Stimulated activated CD8-positive, alpha-beta memory T cell treated with anti-CD3 and anti-CD28 coated beads, Interleukin-7, amount 100 ng/mL, for 48 hours (primary cell): Measurements from ENCODE around the gene CADM1.

Source experiments
- DNase-seq, 2 donors: peaks; one replicate each; pipeline ENCODE4 v3.0.0-alpha.2; 2020; ENCODE audit warnings: low read depth in 1 of 2; ENCODE audit errors: extremely low read depth in 1 of 2

The CADM1 gene

DNA sequence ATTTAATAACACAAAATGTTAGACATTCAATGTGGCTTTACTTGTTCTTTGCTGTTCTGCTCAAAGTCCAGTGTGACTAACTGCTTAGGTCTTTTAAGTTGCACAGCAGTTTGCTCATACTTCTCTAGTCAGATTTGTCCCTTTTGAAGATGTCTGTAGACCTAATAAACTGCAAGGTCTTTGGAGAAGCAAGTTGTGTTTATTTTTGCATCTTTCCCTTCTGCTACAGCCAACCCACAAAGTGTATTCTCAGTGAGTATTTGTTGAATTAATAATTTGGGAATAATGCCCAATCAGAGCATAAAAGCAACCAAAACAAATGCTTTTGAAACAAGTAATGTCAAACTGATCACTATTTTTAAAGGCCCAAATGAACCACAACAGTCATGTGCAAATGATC is 312.5 kb downstream of the CADM1 start:
- DNase-seq = no peak

DNA sequence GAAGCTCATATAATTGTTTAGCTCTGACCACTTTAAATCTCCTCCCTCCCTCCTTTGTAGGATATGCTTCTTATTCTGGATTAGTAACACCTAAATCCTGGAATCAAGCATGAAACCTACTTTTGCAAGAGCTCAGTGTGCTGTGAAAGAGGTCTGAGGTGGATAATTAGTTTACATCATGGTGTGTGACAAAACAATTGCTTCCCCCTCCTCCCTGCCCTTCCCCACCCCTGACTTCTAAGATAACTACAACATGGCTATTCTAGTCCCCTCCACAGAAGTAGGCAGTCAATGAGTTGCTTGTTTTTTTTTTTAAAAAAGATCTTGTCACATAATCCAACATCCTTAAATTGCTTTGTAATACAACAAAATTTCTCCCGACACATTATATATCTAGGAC is 314.0 kb downstream of the CADM1 start:
- DNase-seq = no peak

DNA sequence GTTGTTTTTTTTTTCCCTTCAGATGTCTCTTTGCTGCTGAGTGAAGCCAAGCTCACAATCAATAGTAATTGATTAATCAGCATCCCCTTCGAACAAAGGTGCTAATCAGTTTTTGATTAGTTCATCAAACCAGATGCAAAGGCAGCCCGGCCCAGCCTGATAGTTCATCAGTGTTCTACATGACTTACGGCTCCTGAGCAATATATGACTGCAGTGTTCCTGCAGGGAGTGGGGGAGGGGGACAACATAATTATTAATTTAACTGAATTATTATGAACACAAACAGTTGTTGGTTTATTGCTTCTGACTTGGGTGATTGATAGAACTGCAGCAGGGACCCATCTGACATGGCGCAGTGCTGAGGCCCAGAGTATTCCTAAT is 315.3 kb downstream of the CADM1 start:
- no peak for DNase-seq

DNA sequence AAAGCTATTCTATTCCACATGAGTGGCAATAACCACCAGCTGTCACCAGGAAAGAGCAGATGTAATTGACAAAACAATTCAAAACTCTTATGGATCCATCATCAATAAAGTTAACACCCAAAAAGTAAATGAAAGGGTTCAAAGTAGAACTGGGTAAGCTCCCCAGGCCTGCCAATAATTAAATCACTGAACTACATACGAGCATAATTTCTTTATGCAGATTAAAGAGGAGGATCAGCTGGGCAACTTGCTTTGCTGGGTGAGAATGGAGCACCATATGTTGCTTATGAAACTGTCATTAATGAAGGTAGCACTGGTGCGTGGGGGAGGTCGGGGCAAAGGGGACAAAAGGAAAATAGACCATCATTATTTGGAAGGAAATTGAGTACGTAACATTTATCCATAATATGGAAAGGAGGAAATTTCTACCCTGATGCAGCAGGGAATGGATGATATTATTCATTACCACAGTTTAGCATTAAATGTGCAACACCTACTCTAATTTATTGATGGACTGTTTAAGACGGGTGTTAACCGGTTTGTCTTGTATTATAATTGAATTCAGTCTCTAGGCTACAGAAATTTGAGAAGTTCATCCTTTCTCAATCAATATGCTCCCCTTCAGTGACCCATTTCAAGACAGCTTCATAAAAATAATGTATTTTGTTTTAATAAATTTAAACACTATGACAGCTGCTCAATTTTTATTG is 315.9 kb downstream of the CADM1 start:
- no peak for DNase-seq

DNA sequence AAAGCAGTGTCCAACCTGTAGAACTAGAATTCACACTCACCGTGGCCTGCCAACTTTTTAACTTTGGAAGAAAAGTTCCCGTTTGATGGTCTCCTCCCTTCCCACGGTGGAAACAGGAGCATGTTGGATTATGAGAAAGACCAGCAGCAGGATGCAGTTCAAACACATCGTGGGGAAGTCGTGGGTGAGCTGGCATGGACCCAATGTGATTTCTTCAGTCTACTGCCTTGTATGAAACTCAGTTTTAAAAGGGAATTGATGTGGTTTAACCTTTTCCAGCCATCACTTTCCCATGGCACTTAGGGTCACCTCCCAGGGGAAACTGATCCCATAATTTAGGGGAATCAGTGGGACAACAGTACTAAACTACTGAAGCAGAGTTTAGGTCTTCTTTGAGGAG is 318.3 kb downstream of the CADM1 start:
- DNase-seq = no peak

DNA sequence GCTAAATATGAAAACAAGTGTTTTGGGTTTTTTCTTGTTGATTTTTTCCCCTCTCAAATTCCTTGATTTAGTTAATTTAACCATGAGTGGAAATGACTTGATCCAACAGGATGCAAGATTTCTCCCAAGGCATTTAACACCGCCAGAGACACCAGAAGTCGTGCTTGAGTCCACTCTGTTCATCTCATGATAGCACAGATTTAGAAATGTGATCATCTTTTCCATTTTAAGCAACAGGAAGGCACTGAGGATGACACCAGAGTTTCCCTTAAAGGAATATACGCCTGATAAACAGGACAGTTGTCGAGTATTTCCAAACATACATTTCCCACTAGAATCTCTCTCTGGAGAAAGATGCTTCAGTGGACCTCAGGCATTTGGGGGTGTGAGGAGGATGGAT is 318.7 kb downstream of the CADM1 start:
- no peak for DNase-seq

DNA sequence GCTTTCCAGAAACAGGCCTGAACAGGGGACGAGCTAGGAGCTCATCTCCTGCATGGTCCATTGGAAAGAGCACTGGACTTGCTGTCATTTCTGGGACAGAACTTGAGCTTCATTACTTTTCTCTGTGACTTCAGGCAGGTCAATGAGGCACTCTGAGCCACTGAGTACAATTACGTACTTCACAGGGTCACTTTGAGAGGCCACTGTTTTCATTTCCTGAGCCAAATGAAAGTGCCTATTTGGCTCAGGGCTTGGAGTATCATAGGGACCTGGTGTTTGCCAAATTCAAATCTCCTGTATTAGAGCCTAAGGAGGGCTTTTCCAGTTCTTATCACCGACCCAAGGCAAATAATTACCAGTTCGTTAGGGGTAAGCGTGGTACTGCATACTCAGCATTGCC is 319.3 kb downstream of the CADM1 start:
- no peak for DNase-seq

DNA sequence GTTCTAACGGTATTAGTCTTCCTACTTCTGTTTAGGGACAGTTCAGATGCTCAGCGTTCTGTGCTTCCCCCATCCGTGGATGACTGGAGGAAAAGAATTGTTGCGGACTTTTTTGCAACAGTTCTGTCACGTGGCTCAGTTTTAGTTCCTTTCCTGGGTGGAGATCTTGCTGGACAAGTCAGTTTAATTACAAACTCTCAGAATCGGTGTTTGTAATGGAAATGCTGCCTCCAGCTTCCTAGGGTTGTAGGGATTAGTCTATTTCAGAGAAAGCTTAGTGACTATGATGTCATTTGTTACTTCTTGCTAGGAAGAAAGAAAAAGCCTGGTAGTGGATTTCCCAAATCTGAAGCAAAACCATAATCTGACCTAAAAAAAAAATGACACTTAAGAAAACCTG is 320.4 kb downstream of the CADM1 start:
- DNase-seq = no peak

DNA sequence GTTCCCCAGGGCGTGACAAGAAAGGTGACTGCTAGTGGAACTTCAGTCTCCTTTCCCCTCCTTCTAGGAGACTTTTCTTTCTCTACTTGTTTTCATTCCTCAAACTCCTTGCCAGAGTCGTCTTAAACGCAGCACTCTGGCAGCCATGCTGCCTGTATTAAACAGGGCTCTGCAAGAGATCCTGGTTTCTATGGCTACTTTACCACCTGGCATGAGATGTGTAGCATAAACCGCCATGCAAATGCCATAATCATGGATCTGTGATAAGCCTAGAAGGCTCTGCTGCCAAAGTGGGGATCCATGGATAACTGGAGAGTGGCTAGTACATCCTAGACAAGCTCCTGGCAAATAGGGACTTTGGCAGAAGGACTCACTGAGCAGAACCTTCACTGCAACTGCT is 321.1 kb downstream of the CADM1 start:
- DNase-seq = no peak

DNA sequence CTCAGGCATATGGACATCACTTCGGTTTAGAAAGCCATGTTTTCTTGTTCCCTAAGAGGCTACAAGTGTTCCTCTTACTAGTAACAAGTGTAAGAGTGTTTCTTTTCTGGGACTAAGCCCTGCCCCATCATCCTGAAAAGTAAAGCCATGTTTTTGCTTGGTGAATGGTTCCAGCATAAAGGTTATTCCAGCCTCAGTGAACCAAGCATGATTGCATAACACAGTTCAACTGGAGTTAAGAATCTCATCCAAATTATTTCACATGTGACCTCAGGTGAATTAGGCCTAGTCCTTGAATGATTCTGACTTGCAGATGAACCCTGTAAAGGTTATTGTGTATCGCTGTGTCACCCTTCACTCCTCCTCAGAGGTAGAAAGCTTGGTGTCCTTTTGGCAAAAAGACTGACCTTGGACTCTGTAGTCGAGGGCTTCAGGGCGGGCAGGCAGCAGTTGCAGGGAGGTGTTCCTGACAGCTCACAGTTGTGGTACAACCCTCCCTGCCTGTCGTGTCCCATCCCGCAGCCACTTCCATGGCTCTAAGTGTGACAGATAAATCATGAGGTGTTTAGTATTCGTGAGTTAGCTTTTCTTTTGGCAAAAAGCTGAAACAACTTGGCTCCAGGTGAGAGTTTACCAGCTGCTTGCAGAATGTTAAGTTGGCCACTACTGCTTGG is 321.8 kb downstream of the CADM1 start:
- DNase-seq = no peak

DNA sequence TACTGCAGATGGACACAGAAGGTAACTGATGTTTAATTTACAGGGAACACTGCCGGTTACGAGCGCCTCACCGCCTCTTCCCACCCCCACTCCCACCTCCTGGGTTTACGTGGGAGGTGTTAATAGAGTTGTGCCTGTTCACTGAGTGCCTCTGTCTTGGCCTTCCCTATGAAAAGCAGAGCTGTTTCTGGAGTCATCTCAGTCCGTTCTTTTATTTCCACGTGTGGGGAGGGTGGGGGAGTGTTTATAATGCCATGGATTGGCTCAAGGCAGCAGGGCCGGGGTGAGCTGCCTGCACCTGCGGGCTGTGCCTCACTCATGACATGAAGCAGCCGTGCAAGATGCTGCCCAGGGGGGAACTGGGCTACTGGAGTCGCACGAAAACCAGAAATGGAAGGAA is 322.7 kb downstream of the CADM1 start:
- DNase-seq = no peak

DNA sequence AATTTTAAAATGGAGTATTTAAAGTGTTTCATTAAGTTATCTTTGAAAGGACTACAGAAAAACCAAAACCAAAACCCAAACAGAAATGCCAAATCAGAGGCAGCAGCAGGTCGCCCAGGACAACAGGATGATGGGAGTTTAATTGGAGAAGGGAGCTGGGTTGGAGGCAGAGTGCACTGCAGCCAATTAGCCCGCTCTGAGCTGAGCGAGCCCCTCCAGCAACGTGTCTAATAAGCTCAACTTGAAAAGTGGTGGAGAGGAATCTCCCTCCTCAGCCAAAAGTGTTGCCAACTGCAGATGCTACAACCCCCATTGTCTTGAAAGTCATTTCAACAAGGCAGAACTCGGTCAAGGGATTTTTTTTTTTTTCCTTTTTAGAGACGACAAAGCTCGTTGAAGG is 323.9 kb downstream of the CADM1 start:
- DNase-seq = no peak

DNA sequence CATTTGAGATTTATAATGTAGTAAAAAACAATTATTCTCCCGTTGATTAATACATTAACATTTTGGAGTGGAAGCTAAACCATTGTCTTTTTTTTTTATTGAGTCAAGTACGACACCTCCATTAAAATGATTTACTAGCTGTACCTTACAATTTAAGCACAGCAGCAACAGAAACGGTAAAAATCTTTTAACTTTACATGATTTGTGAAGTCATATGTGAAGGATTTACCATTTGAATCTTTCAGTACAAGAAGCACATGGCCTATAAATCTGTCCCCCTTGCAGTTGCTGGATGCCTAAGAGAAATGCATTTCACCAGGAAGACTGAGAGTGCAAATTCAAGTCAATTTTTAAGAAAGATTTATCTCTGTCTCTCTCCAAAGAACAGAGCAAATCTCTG is 324.6 kb downstream of the CADM1 start:
- DNase-seq = no peak

DNA sequence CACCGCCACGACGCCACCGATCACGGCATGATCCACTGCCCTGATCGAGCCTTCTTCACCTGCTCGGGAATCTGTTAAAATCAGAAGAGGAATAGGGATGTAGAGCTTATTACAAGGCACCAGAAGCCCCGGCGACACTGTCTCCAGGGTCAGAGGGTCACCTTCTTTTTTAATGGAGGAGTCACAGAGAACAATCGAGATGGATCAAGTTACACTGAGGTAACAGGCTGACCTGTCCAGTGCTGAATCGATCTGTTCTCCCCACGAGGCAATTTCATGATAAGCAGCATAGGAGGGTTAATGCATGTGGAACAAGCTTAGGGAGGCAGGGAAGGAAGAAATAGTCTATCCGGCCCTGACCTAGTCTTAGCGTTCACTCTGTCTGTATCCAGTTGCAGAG is 325.5 kb downstream of the CADM1 start:
- DNase-seq = no peak

DNA sequence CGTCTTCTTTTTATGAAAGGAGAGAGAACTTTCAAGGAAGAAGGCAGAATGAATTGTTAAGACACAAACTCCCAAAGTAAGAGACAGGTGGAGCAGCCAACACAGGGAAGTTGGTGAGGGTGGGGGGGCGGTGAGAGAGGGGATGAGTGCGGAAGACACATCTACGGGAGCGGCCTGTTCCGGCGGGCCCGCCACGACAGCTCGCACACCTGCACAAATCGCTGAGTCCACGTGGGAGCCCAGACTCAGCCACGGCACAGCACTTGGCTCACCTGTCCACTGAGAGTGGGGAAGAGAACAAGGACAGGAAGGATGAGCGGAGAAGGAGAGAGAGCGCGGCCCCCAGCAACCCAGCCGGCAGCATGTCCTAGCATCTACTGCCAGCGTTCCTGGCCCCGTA is 331.1 kb downstream of the CADM1 start:
- DNase-seq = no peak

DNA sequence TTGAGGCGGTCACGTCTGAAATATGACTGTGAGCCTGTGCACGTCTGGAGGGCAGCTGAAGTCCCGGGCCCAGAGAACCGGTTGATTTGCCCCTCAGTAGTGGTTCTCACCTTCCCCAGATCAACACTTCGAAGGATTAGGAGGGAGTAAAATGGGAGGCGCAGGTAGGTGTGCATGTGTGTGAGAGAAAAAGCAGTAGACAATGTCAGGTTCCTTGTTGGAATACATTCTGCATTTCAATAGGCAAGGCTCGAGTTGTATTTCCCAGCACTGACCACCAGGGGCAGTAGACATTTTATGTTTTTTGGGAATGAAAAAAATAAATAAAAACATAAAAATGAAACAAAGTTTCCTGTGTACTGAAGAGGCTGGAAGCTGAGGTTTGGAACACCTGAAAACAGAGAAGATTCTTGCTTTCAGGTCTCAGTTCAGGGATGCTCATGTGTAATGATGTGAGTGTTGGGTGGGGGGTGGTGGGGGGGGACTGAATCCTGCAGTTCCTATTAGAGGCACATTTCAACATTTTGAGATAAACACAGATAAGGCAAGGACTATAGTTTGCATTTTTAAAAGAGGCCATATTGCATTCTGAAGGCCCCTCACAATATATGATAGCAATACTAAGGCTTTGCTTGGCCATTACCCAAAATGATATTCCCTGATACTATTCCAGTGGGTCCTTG is 333.9 kb downstream of the CADM1 start:
- DNase-seq = no peak

DNA sequence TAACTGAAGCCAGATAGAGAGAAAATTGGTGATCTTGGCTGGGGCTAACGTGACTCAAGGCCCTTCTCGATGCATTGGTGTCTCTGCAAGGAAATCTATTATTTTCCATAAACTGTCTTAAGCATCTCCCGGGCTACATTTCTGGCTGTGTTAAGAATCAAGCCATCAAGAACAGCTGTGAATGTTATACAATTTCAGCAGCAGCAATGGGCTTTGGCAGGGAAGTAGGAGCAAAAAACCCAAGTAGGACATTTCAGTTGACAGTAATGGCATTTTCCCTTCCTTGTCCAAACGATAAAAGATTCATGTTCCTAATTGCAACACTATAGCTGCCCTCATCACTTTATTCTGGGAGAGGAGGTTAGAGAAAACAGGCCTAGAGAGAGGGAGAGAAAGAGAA is 335.0 kb downstream of the CADM1 start:
- no peak for DNase-seq

DNA sequence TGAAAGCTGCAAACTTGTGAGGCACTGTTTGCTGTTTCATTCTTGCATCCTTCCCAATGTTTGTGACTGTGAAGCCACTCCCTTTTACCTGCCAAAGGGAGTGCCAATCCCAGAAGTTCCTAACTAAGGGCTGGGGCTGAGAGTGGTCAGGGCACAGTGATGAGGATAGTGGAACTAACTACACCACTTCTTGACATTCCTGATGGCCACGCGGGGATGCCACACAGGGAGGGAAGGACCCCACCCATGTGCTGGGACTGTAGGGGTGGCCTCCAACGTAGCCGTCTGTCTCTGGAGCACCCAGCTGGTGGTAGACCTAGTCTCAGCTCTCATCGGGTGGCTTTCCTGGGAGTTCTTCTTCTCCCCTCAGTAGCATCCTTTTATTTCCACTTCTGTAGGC is 335.5 kb downstream of the CADM1 start:
- no peak for DNase-seq

DNA sequence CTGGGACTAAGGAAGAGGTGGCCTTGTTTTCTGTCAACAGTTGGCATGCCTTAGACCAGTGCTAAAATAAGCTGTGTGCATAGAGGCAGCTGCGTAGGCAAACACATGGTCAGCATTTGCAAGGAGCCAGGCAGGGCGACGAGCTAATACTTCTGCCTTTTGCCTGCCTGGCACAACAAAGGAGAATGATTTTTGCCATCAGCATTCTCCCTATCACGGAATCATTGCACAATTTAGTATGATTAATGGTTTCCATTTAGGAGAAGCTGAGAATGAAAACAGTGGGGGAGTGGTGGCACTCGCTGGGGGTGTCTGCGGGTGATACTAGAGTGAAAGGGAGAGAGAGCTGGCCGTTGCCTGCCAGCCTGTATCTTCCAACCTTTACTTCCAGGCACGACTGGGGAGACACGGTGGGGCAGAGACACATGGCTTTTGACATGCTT is 336.0 kb downstream of the CADM1 start:
- no peak for DNase-seq

DNA sequence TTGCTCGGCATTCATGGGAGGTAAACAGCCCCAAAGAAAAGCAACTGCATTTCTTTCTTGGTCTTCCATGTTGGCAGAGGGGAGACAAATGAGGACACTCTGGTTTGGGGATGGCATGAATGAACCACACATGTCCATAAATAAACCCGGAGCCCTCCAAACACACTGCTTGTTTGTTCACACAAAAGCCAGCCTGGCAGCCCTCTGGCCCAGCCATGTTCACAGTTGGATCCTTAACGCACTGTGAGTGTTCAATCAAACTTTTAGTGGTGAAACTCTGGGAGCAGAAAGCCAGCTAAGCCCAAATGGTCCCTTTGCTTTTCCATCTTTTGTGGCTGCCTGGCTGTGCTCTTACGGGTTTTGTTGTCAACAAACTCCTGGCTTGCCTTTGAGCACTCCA is 336.8 kb downstream of the CADM1 start:
- no peak for DNase-seq

DNA sequence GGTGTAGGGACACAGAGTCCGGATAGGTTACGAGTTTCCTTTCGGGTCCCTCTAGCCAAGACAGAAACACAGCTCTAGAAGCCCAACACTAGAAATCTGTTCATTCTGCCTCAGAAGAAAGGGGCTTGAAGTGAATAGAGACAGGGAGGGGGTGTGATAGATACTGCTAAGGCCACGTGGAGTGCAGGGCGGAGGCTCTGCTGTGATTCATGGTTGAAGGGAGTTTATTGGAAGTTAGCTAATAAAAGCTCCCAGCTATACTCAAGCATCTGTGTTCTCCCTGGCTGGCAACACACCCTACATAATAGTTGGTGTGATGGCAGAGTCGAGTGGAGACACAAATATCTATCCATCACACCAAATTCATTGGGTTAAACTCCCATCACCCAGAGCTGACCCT is 337.4 kb downstream of the CADM1 start:
- no peak for DNase-seq

DNA sequence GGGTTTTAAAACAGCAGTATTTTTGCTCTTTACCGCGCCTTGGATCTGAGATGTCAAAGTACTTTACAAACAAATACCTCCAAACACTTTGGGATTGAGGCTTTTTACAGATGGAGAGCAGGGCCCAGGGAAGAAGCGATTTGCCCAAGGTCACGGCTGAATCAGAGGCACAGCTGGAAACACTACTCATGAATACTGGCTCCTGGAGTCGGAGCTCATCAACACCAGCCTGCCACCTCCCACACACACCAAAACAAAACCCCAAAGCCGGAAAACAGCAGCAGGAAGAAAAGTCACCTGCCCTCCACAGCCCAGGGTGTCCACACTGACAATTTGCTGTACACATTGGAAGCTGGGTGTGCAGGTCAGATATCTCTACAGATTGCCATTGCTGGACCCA is 339.4 kb downstream of the CADM1 start:
- DNase-seq = no peak
